Adrenal gland (tissue), 12 donors: Measurements from ENCODE around the gene NOL8. TPM values are rescaled to one million over a fixed set of nuclear protein-coding genes. Genes with fewer than 3 reads are reported as not detected.

Experiments
- DNase-seq, 7 donors: peaks; one replicate each; pipeline ENCODE4 v3.0.0-alpha.2; 2019 to 2020
- H3K27ac ChIP-seq, 5 donors: fragments of 200-600 bp; sonication (generic) in 4 of 5; 1 replicate in 3 of 5; 2 replicates in 2 of 5; pipeline versions ENCODE4 v1.5.1 to v1.8.0; 2016 to 2020; ENCODE audit warnings: mild to moderate bottlenecking in 1 of 5
- H3K27me3 ChIP-seq: fragments of 200-600 bp; 2 replicates; pipeline ENCODE4 v1.8.0; 2021
- H3K36me3 ChIP-seq, 2 donors: fragments of 200-600 bp; replicated peaks in 1 of 2; 1 replicate in 1 of 2; 2 replicates in 1 of 2; pipeline versions ENCODE4 v1.5.1 to v1.8.0; 2018 to 2022
- H3K4me1 ChIP-seq, 2 donors: fragments of 200-600 bp; replicated peaks in 1 of 2; 1 replicate in 1 of 2; 2 replicates in 1 of 2; pipeline versions ENCODE4 v1.5.1 to v1.8.0; 2018 to 2021
- H3K4me3 ChIP-seq, 4 donors: fragments of 200-600 bp; sonication (generic) in 3 of 4; one replicate each; pipeline ENCODE4 v1.5.1; 2016 to 2018
- H3K9me3 ChIP-seq, 3 donors: fragments of 200-600 bp; sonication (generic) in 1 of 3; replicated peaks in 1 of 3; 1 replicate in 2 of 3; 2 replicates in 1 of 3; pipeline versions ENCODE4 v1.5.1 to v1.8.0; 2016 to 2021
- CTCF ChIP-seq, 6 experiments: fragments of 450-650 bp in 4 of 6; fragments of 200-600 bp in 2 of 6; sonication (generic) in 1 of 6; IDR thresholded peaks; 1 replicate in 5 of 6; 2 replicates in 1 of 6; pipeline versions ENCODE4 v1.5.1 to v1.8.0; 2016 to 2021; ENCODE audit warnings: antibody characterized with exemption in 6 of 6, mild to moderate bottlenecking in 2 of 6, moderate library complexity in 1 of 6
- POLR2A ChIP-seq, 2 donors: fragments of 450-650 bp; IDR thresholded peaks; one replicate each; pipeline ENCODE4 v1.6.1; 2017; ENCODE audit warnings: antibody characterized with exemption in 2 of 2, mild to moderate bottlenecking in 2 of 2, moderate library complexity in 1 of 2
- WGBS, 4 donors: extraction: QIAGEN DNeasy Blood & Tissue Kit in 2 of 4; methylation state at CpG; one replicate each; pipeline versions ENCODE4 v1.1.5 to v1.1.7; 2013 to 2017; 5-methylcytosine and 5-hydroxymethylcytosine counted together
- intact Hi-C, 2 donors: fragments of 100-400 bp; cut with DNase I; formaldehyde crosslinking; loops; one replicate each; pipeline versions ENCODE4 v1.14.1 to v1.15.0; 2022 to 2023
- polyA plus RNA-seq, 3 donors: library from polyadenylated mRNA; stranded (reverse); fragments of 200-250 nt in 2 of 3; fragments of 350-450 nt in 1 of 3; fragmentation: Illumina TruSeq in 1 of 3; extraction: RNeasy Lipid Tissue Mini Kit (QIAGEN cat#74804) in 1 of 3; gene quantifications; one replicate each; pipeline ENCODE4 v1.2.3, GENCODE V29; 2013 to 2014
- total RNA-seq, 9 donors: library from RNA; depleted of rRNA in 4 of 9; stranded (reverse); fragments of >200 nt in 4 of 9; fragments of 120-200 nt in 1 of 9; fragmentation: NEBNext Ultra II Directional in 1 of 9; extraction: Animal tissue kit (Norgen Biotek cat#: 25700) in 1 of 9; gene quantifications; one replicate each; pipeline versions ENCODE4 v1.1.0 to v1.2.4, GENCODE V29; 2013 to 2023
- donor health status: healthy with polysubstance abuse.
- donor health status: Bipolar disorder and iron deficiency.
- donor health status: DM: yes; HTN: yes; CAD: no.
- donor health status: DM: no; HTN: no; CAD: no.
- donor health status: DM: no; HTN: no; CAD: no.
- donor health status: DM: yes; HTN: yes; CAD: no.

Gene NOL8
- total and polyA plus RNA-seq, 12 donors: 13.3 to 55.3 (median 32.6) TPM

- 65 to 76% (median 74%) methylated on average over 7 of the region's 7 CpGs for WGBS, 4 donors
- intact Hi-C loops: loop anchor here (10.0 kb wide), 1 partner anchor 285 kb away; no protein-coding TSS in a partner anchor
- no peak for TF ChIP-seq POLR2A (IDR thresholded peaks at IDR 0.05)
- no peak for TF ChIP-seq CTCF (IDR thresholded peaks at IDR 0.05)
- DNase-seq: no peak
- Histone ChIP-seq H3K27ac (peak overlapping the region in 1 of 5 donors; percentile 38), H3K36me3 (no peaks in the 10 kb centered on the region), H3K4me3 (no peak overlapping the region), H3K4me1 (no peaks in the 10 kb centered on the region), H3K9me3 (no peaks in the 10 kb centered on the region), H3K27me3 (no peaks in the 10 kb centered on the region)
Measured at GRCh38 chr9:92349771-92350739, 24.9 kb upstream of the NOL8 start.

GRCh38 chr9:92345582-92345981, 20.4 kb upstream of the NOL8 start:
- Histone ChIP-seq H3K27me3 (no peaks in the 10 kb centered on the region), H3K36me3 (no peaks in the 10 kb centered on the region), H3K4me3 (no peak overlapping the region), H3K4me1 (no peaks in the 10 kb centered on the region), H3K9me3 (no peaks in the 10 kb centered on the region), H3K27ac (no peak overlapping the region)
- intact Hi-C loops: loop anchor here (10.0 kb wide), 1 partner anchor 289 kb away; no protein-coding TSS in a partner anchor
- no peak for TF ChIP-seq CTCF (IDR thresholded peaks at IDR 0.05)
- no peak for TF ChIP-seq POLR2A (IDR thresholded peaks at IDR 0.05)
- DNase-seq: no peak

GRCh38 chr9:92342825-92343488, 17.8 kb upstream of the NOL8 start:
- H3K9me3 ChIP-seq: no peaks in the 10 kb centered on the region
- no peak for DNase-seq
- H3K4me3 ChIP-seq: no peak overlapping the region
- peaks cover 0 to 5% of the 10 kb centered on the region in 2 donors for H3K36me3 ChIP-seq
- TF ChIP-seq POLR2A (IDR thresholded peaks at IDR 0.05): no peak
- TF ChIP-seq CTCF (IDR thresholded peaks at IDR 0.05): peak in 3 of 6 experiments; percentile 11 to 49 (median 39)
- intact Hi-C loops: loop anchor here (10.0 kb wide), 1 partner anchor 292 kb away; no protein-coding TSS in a partner anchor
- 63 to 81% (median 72%) methylated on average over 1 of the region's 1 CpG for WGBS, 4 donors
- H3K4me1 ChIP-seq: no peaks in the 10 kb centered on the region
- H3K27ac ChIP-seq: no peak overlapping the region
- H3K27me3 ChIP-seq: no peaks in the 10 kb centered on the region

- WGBS, 4 donors: 94 to 100% (median 100%) methylated on average over 1 of the region's 1 CpG; no CpG with 5 or more reads in 1 of the 4 donors
- TF ChIP-seq POLR2A (IDR thresholded peaks at IDR 0.05): no peak
- TF ChIP-seq CTCF (IDR thresholded peaks at IDR 0.05): no peak
- Histone ChIP-seq H3K27me3 (no peaks in the 10 kb centered on the region), H3K4me3 (no peak overlapping the region), H3K27ac (no peak overlapping the region), H3K9me3 (no peaks in the 10 kb centered on the region), H3K4me1 (no peaks in the 10 kb centered on the region), H3K36me3 (peaks cover 0 to 5% of the 10 kb centered on the region in 2 donors)
- no peak for DNase-seq
- intact Hi-C loops: loop anchor here (10.0 kb wide), 1 partner anchor 293 kb away; no protein-coding TSS in a partner anchor
Measured at GRCh38 chr9:92341578-92341977, 16.4 kb upstream of the NOL8 start.
